ENCODE data around the gene TMEM259.

TMEM259 gene

DNA sequence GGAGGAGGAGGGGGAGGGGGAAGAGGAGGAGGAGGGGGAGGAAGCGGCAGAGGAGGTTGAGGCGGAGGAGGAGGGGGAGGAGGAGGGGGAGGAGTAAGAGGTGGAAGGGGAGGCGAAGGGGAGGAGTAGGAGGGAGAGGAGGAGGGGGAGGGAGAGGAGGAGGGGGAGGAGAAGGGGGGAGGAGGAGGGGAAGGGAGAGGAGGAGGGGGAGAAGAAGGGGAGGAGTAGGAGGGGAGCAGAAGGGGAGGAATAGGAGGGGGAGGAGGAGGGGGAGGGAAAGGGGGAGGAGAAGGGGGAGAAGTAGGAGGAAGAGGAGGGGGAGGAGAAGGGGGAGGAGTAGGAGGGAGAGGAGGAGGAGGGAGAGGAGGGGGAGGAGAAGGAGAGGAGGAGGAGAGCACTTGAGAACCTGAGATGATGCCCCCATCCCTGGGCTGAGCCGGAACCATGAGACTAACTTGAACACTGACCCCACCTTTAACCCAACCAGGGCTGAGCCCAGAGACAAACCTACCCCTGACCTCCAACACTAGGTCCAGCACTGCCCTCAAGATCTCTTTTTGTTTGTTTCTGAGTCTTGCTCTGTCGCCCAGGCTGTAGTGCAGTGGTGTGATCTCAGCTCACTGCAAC is 31.5 kb upstream of the TMEM259 start:
- DNase-seq, result no peak
- peaks cover 3% of the 10 kb centered on the region for H3K27me3 Mint-ChIP-seq (ENCODE audit: low read depth, poor library complexity)
- no peak overlapping the region for H3K4me3 Mint-ChIP-seq
- H3K36me3 Mint-ChIP-seq (ENCODE audit: low read depth), result no peaks in the 10 kb centered on the region
- no peaks in the 10 kb centered on the region for H3K9me3 Mint-ChIP-seq
- TF ChIP-seq, protein P1, sequence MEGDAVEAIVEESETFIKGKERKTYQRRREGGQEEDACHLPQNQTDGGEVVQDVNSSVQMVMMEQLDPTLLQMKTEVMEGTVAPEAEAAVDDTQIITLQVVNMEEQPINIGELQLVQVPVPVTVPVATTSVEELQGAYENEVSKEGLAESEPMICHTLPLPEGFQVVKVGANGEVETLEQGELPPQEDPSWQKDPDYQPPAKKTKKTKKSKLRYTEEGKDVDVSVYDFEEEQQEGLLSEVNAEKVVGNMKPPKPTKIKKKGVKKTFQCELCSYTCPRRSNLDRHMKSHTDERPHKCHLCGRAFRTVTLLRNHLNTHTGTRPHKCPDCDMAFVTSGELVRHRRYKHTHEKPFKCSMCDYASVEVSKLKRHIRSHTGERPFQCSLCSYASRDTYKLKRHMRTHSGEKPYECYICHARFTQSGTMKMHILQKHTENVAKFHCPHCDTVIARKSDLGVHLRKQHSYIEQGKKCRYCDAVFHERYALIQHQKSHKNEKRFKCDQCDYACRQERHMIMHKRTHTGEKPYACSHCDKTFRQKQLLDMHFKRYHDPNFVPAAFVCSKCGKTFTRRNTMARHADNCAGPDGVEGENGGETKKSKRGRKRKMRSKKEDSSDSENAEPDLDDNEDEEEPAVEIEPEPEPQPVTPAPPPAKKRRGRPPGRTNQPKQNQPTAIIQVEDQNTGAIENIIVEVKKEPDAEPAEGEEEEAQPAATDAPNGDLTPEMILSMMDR (IDR thresholded peaks at IDR 0.05), result no peak
- H3K4me1 Mint-ChIP-seq, result peaks cover 17% of the 10 kb centered on the region
- H3K27ac Mint-ChIP-seq, result no peak overlapping the region

DNA sequence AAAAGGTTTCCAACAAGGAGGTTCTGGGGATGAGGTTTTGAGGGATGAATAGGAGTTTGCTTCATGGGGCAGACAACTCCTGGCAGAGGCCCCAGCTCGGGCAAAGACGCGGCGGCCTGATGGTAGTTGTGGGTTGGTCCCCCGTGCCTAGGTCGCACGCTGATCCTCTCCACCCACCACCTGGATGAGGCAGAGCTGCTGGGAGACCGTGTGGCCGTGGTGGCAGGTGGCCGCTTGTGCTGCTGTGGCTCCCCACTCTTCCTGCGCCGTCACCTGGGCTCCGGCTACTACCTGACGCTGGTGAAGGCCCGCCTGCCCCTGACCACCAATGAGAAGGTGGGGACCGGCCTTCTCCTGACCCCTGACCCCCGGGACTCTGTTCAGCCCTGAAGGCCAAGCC is 30.9 kb upstream of the TMEM259 start:
- Mint-ChIP-seq H3K27me3 (ENCODE audit: low read depth, poor library complexity) (peaks cover 3% of the 10 kb centered on the region), H3K4me1 (peaks cover 16% of the 10 kb centered on the region), H3K9me3 (no peaks in the 10 kb centered on the region), H3K36me3 (ENCODE audit: low read depth) (no peaks in the 10 kb centered on the region), H3K4me3 (no peak overlapping the region), H3K27ac (peak overlapping the region; percentile 98)
- TF ChIP-seq, protein P1 (IDR thresholded peaks at IDR 0.05), result no peak
- DNase-seq, result no peak

DNA sequence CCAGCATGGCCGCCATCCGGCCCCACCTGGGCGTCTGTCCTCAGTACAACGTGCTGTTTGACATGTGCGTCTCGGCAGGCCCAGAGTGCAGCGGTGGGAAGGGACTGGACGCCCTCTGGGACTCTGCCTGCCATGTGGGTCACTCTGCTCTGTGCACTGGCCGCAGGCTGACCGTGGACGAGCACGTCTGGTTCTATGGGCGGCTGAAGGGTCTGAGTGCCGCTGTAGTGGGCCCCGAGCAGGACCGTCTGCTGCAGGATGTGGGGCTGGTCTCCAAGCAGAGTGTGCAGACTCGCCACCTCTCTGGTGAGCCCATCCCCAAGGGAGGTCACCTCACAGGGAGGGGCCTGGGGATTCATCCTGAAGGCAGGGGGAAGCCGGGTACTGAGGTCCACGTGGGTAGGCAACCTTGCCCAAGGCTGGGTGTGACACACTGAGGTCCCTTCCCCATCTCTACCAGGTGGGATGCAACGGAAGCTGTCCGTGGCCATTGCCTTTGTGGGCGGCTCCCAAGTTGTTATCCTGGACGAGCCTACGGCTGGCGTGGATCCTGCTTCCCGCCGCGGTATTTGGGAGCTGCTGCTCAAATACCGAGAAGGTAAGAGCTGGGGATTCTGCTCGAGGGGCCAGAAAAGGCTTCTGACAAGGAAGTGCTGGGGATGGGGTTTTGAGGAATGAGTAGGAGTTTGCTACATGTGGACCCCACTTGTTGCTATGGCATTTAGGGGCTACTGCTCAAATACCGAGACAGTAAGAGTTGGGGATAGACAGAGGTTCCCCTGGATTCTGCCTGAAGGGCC is 30.3 kb upstream of the TMEM259 start:
- Mint-ChIP-seq H3K36me3 (ENCODE audit: low read depth) (no peaks in the 10 kb centered on the region), H3K9me3 (no peaks in the 10 kb centered on the region), H3K27ac (peak overlapping the region; percentile 98), H3K27me3 (ENCODE audit: low read depth, poor library complexity) (no peaks in the 10 kb centered on the region), H3K4me3 (no peak overlapping the region), H3K4me1 (peaks cover 10% of the 10 kb centered on the region)
- DNase-seq, result no peak
- TF ChIP-seq, protein P1 (IDR thresholded peaks at IDR 0.05), result no peak

DNA sequence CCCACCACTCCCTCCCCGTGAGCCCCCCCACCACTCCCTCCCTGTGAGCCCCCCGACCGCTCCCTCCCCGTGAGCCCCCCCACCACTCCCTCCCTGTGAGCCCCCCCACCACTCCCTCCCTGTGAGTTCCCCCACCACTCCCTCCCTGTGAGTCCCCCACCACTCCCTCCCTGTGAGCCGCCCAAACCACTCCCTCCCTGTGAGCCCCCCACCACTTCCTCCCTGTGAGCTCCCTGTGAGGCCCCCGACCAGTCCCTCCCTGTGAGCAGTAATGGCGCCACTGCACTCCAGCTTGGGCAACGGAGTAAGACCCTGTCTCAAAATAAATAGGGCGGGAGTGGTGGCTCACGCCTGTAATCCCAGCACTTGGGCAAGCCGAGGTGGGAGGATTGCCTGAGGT is 28.9 kb upstream of the TMEM259 start:
- Mint-ChIP-seq H3K27ac (peak overlapping the region; percentile 32), H3K4me1 (peaks cover 14% of the 10 kb centered on the region), H3K27me3 (ENCODE audit: low read depth, poor library complexity) (no peaks in the 10 kb centered on the region), H3K4me3 (no peak overlapping the region), H3K9me3 (no peaks in the 10 kb centered on the region), H3K36me3 (ENCODE audit: low read depth) (no peaks in the 10 kb centered on the region)
- TF ChIP-seq, protein P1 (IDR thresholded peaks at IDR 0.05), result no peak
- DNase-seq, result no peak

DNA sequence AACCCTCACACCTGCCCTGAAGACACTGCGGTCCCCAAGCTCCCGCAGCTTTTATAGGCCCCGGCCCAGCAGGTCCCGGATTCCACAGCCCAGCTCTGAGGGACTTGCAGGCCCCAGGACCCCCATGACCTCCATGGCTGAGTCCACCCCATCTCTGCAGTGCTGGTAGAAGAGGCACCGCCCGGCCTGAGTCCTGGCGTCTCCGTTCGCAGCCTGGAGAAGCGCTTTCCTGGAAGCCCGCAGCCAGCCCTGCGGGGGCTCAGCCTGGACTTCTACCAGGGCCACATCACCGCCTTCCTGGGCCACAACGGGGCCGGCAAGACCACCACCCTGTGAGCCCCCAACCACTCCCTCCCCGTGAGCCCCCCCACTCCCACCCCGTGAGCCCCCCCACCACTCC is 28.2 kb upstream of the TMEM259 start:
- Mint-ChIP-seq H3K27ac (no peak overlapping the region), H3K4me1 (peaks cover 14% of the 10 kb centered on the region), H3K27me3 (ENCODE audit: low read depth, poor library complexity) (no peaks in the 10 kb centered on the region), H3K36me3 (ENCODE audit: low read depth) (no peaks in the 10 kb centered on the region), H3K9me3 (no peaks in the 10 kb centered on the region), H3K4me3 (no peak overlapping the region)
- no peak for DNase-seq
- TF ChIP-seq, protein P1 (IDR thresholded peaks at IDR 0.05), result no peak

Measured in nephron progenitor cell (in vitro differentiated cells).